ENCODE measurements around the gene CYB5D1. TPM values are rescaled to one million over a fixed set of nuclear protein-coding genes. Genes with fewer than 3 reads are reported as not detected.
A peak's percentile ranks its signal among the peaks of the same experiment; 100 is the strongest.

CYB5D1 gene
- total RNA-seq, 1 donor from 2014 or later = 7.7 TPM

DNA sequence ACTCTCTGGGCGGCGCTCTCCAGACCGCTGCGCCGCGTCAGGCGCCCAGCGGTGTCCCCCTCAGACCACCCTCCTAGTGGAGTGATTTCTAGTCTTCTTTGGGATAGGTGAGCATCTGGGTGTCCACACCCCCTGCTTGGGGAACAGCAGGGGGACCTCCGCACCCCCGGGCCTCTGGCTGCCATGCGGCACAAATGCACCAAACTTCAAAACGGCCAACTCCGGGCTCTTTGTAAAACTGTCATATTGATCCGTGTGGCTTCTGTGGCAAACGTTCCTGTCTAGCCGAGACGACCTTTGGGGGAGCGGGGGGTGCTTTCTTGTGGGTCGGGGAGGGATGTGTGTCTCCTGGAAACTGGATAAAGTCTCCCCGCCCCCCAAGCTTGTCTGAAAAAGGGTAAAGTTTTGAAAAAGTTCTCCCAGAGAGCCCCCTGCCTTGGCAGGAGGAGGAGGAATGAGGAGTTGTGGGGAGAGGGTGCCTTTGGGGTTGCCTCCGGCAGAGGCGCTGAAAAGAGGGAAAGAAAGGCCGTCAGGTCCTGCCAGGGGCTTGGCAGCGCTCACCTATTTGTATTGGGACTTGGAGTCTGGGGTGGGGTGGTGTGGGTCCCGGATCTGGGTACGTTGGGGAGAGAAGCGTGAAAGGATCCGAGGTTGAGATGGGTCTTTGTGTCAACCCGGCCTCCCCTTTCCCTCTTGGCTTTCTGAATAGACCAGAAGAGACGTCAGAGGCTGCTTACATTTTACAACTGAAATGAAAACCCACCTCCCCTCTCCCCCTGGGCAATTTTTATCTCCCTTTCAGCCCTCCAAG lies 28.6 kb downstream of the CYB5D1 start:
- peak; percentile 66 for DNase-seq

DNA sequence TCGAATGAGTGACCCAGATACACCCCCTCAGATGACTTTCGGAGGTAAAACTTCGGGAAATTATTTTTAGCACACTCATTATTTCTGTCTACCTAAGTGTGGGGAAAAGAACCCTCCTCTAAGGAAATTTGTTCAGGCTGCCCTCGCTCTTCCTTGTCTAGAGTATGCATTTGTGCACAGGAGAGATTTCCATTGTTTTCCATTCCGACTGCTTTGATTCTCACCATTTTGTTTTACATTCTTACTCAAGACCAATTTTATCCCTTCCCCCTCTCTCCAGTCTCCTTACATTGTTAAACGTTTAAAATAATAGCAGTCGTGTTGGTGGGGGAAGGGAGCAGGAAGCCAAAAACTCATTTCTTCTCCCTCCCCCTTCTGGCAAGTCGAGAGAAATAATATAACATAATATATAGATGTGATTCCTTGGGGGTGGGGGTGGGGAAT lies 29.3 kb downstream of the CYB5D1 start:
- no peak for DNase-seq

DNA sequence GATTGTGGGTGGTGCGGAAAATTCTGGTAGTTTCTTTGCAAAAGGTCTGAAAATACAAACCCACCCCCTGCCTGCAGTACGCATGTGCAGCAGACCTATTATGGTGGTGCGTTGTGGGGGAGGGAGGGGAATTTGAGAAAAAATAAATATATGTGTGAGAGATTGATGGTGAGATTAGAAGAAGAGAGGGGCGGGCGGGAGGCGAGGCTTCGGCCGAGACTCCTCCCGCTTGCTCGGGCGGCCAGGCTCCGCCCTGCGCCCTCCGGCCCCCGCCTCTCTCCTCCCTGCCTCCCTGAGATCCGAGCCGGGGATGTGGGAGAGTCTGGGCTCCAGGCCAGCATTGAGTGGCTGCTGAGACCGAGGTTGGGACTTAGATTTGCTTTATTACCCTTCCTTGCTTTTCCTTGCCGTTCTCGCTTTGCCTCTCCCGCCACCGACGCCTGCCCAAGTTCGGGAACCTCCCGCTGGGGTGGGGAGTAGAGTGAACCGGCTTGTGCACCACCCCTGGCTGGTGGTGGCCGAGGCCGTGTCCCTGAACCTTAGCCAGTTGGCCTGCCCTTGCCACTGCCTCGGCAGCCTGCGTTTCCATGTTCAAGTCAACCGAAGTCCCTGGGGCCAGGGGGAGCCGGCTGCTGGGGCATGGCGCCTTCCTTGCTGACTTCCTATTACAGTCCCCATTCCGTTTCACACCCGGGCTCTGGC lies 29.8 kb downstream of the CYB5D1 start:
- peak; percentile 99 for DNase-seq

DNA sequence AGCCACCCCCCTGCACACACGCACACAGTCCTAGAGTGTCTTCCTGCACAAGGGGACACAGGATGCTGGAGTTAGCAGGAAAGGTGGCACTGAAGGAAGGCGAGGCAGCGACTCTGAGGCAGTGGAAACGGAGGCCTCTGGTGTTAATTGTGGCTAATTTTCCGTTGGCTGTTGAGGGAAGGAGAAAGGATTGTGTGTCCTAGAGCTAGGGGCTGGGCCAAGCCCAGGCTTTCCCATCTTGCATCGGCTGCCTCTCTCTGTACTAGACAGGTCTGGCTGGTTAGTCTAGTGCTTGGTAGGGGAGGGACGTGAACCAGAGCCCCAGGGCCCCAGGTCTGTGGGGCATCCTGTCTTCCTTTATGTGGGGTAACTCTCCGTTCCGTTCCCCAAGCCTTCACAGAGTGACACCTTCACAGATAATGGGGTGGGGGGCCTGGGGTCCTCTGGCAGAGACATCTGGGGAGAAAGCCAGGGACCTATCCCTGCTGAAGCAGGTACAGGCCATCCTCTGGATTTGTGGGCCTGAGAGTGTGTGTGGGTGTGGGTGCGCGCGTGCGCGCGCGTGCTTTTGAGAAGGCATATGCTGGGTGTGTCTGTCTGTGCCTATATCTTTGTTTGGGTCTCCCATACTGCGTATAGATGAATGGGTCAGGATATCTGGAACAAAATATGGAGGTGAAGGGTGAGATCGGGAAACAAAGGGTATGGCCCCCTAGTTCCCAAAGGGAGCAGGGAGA lies 30.5 kb downstream of the CYB5D1 start, which contains the start of gene CHD3:
CHD3 (plus strand) TSS at position 606 of the 737 bp plus-strand sequence. CDS start 212 bp downstream, outside the sequence.
- peak; percentile 80 for DNase-seq

DNA sequence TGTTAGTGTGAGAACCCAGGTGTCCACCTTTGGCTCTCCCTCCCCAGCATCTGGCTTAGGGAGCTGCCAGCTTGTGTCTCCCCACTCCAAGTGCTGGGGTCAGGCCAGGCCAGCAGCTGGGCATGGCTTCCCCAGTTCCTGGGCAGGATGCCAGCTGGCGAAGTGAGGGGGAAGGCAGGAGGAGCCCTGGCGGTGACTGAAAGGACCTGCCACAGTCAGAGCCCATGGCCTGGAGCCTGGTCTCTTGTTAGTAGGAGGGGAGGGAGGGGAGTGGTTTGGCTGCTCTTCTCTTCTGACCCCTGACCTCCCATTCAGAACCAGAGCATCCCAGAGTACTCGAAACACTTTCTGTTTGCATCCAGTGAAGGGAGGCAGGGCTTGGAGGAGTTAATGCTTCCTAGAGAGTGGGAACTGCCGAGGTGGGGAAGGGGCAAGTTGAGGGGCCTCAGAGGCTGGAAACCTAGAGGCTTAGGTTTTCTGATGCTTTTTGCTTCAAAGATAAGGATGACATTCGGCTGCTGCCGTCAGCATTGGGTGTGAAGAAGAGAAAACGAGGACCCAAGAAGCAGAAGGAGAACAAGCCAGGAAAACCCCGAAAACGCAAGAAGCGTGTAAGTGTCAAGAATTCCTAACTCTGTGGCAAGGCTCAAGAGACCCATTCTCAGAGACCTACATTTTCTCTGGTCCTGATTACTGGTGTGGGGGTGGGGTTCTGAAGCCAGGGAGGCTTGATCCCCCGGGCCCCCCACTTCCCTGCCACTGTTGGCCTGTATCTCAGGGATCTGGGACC lies 31.6 kb downstream of the CYB5D1 start:
- DNase-seq = peak; percentile 72

DNA sequence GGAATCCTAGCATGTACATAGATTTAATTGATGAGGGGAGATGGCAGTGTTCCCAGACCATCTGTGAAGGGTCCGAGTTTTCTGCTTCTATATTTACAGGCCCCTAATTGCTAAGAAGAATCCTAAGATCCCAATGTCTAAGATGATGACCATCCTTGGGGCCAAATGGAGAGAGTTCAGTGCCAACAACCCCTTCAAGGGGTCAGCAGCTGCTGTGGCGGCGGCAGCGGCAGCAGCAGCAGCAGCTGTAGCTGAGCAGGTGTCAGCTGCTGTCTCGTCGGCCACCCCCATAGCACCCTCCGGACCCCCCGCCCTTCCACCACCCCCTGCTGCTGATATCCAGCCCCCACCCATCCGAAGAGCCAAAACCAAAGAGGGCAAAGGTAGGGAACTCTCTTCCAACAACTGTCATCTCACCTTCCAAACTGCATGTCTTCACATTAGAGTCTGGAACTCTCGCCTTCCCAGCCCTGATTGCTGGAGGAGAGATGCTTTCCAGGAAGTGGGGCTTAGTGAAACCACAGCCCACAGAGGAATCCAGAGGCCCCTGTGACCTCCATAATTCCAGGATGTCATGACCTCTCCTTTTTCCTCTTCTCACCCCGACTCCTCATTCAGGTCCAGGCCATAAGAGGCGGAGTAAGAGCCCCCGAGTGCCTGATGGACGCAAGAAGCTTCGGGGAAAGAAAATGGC lies 35.5 kb downstream of the CYB5D1 start:
- no peak for DNase-seq

DNA sequence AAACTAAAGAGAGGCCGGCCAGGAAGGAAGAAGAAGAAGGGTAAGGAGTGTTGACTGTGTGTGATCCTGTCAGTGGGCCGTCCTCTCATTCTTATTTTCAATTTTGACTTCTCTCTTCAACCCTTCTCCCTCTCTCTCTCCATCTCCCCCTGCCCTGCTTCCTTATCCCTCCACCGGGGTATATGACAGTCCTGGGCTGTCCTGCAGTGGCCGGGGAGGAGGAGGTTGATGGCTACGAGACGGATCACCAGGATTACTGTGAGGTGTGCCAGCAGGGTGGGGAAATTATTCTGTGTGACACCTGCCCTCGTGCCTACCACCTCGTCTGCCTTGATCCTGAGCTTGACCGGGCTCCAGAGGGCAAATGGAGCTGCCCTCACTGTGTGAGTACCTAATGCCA lies 36.4 kb downstream of the CYB5D1 start:
- no peak for DNase-seq

DNA sequence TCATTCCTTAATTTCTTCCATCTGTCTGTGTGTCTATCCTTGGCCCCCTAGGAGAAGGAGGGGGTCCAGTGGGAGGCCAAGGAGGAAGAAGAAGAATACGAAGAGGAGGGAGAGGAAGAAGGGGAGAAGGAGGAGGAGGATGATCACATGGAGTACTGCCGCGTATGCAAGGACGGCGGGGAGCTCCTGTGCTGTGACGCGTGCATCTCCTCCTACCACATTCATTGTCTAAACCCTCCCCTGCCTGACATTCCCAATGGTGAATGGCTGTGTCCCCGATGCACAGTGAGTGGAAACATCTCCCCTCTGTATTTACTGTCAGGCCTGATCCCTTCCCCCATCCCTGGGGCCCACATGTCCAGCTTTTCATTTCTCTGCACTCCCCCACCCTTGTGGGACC lies 37.1 kb downstream of the CYB5D1 start:
- DNase-seq = no peak

DNA sequence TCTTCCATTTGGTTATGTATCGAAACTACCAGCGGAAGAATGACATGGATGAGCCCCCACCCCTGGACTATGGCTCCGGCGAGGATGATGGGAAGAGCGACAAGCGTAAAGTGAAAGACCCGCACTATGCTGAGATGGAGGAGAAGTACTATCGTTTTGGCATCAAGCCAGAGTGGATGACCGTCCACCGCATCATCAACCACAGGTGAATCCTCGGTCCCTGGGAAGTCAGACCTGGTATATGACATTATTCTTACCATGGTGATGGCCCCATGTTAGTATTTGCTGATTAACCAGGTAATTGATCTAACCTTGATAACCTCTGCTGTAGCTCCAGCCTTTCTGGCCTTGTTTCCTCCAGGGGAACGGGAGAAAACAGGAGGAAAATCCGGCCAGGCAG lies 39.3 kb downstream of the CYB5D1 start:
- no peak for DNase-seq

DNA sequence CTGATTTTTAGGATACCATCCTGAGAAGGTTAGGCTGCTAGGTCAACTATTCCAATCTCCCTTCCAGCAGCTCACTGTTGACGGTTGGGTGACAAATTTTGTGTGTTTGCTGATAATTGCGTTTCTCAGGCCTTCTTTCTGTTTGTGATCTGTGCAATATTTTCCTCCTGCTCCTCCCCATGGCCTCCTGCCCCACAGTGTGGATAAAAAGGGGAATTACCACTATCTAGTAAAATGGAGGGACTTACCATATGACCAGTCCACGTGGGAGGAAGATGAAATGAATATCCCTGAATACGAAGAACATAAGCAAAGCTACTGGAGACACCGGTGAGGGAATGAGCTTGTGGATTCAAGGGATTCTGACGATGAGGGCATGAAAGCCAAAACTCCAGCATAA lies 40.0 kb downstream of the CYB5D1 start:
- peak; percentile 27 for DNase-seq

DNA sequence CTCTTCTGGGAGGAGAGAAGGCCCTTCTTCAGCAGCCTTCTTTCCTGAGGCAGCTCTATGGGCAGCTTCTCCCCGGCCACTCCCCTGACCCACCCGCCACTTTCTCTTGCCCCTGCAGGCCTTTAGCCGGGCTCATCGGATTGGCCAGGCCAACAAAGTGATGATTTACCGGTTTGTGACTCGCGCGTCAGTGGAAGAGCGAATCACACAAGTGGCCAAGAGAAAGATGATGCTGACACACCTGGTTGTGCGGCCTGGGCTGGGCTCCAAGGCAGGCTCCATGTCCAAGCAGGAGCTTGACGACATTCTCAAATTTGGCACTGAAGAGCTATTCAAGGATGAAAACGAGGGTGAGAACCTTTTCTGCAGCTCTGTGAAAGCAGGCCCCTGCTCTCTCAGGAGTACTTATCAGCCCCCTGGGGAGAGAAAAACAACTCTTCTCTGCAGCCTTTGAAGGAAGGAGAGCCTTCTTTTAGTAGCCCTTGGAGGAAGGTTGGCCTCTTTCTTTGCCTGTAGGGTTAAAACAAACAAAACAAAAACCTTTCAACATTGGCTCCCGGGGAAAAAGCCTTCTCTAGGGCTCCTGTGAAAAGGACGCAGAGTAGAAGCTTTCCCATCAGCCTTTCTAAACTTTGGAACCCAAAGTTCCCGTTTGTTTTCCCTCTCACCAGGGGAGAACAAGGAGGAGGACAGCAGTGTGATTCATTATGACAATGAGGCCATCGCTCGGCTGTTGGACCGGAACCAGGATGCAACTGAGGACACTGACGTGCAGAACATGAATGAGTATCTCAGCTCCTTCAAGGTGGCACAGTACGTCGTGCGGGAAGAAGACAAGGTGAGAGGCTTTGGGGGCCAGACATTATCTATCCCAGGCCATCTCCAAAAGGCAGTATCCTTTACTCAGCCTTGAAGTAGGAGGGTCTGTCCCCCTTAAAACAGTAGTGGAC lies 45.6 kb downstream of the CYB5D1 start:
- DNase-seq = no peak

DNA sequence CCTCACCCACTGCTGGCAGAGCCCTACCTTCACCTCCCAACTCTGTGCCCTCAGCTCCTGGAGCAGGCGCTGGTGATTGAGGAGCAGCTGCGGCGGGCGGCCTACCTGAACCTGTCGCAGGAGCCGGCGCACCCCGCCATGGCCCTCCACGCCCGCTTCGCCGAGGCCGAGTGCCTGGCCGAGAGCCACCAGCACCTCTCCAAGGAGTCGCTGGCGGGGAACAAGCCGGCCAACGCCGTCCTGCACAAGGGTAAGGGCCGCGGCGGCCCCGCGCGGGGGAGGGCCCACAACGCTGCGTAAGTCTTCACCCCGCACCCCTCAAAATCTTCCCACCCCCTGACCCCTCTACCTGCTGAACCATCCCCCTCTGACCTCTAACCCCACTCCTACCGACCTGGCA lies 51.3 kb downstream of the CYB5D1 start:
- no peak for DNase-seq

DNA sequence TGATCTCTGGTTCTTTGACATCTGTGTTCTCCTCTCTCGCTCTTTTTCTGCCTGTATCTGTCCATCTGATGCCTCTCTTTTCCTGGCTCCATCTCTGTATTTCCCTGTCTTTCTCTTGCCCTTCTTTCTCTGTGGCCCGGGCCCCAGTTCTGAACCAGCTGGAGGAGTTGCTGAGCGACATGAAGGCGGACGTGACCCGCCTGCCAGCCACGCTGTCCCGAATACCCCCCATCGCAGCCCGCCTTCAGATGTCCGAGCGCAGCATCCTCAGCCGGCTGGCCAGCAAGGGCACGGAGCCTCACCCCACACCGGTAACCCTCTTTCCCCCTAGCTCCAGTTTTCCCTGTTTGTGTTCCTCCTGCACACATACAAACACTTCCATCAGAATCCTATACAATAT lies 52.5 kb downstream of the CYB5D1 start:
- no peak for DNase-seq

DNA sequence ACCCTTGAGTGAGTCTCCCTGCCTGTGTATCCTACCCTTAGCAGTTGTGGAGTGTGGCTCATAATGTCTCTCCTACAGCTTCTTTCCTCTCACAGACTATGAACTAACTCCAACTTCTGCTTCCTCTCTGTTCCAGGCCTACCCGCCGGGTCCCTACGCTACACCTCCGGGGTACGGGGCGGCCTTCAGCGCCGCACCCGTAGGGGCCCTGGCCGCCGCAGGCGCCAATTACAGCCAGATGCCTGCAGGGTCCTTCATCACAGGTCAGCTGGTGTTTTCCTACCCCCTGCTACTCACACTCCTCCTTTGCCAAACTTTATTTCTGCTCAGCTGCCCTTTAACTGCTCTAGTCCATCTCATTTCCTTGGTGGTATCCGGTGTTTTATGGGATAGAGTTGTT lies 52.9 kb downstream of the CYB5D1 start:
- DNase-seq = no peak

DNA sequence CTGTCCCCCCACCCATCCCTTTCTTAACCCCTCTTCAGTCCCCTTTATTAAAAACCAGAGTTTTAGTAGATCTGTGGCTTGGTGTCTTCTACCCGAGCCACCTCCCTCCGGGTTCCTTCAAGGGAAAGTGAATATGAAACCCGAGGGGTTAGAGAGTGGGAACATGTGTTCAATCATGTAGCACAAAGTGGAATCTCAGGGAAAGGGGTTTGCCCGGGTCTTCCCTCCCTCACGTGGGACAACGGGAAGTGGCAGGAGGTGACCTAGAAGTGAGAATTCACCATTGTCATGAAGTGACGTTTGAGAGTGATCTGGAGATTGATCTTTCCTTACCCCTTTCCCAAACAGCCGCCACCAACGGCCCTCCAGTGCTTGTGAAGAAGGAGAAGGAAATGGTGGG lies 53.3 kb downstream of the CYB5D1 start:
- no peak for DNase-seq

Small RNA genes within 50 kb of the gene (small RNA-seq; reads per million reads assigned to genes)
- 13.7 reads per million, percentile 93 among the genes with 10 or more reads in this experiment for gene SCARNA21 (ENCODE audit: low replicate concordance)

Other genes starting within 250 kb of the CYB5D1 start
- 25.5 TPM for gene FXR2, start 243.1 kb upstream of the CYB5D1 start, total RNA-seq
- 33.8 TPM for gene SAT2, start 230.2 kb upstream of the CYB5D1 start, total RNA-seq
- gene SHBG, start 227.9 kb upstream of the CYB5D1 start, total RNA-seq = 0.49 TPM
- gene ATP1B2, start 207.1 kb upstream of the CYB5D1 start, total RNA-seq = 2.9 TPM
- 30.2 TPM for gene TP53, start 170.5 kb upstream of the CYB5D1 start, total RNA-seq
- 3.2 TPM for gene WRAP53, start 169.5 kb upstream of the CYB5D1 start, total RNA-seq
- 3.9 TPM for gene EFNB3, start 152.8 kb upstream of the CYB5D1 start, total RNA-seq
- 0.10 TPM for gene DNAH2, start 140.3 kb upstream of the CYB5D1 start, total RNA-seq
- 30.6 TPM for gene KDM6B, start 23.8 kb upstream of the CYB5D1 start, total RNA-seq
- gene TMEM88, start 2.9 kb upstream of the CYB5D1 start, total RNA-seq = 3.6 TPM
- gene NAA38, start 444 bp upstream of the CYB5D1 start, total RNA-seq = 39.9 TPM
- 111 TPM for gene CHD3, start 30.8 kb downstream of the CYB5D1 start, total RNA-seq
- 9.3 TPM for gene RNF227, start 58.3 kb downstream of the CYB5D1 start, total RNA-seq
- 2.2 TPM for gene KCNAB3, start 71.9 kb downstream of the CYB5D1 start, total RNA-seq
- gene TRAPPC1, start 73.9 kb downstream of the CYB5D1 start, total RNA-seq = 26.0 TPM
- gene CNTROB, start 74.2 kb downstream of the CYB5D1 start, total RNA-seq = 25.4 TPM
- 0.39 TPM for gene GUCY2D, start 144.6 kb downstream of the CYB5D1 start, total RNA-seq
- gene ALOX15B, start 181.1 kb downstream of the CYB5D1 start, total RNA-seq = 0.89 TPM
- 10.9 TPM for gene ALOX12B, start 229.7 kb downstream of the CYB5D1 start, total RNA-seq

Measured in skin of body (tissue), 3 donors.